T1000 (cell line): ENCODE data around the gene PBX3.

Experiments used
- DNase-seq: peaks from one replicate; lab custom pipeline; 2025; ENCODE audit warnings: mixed read lengths; lab: John Stamatoyannopoulos, UW

Gene PBX3

DNA sequence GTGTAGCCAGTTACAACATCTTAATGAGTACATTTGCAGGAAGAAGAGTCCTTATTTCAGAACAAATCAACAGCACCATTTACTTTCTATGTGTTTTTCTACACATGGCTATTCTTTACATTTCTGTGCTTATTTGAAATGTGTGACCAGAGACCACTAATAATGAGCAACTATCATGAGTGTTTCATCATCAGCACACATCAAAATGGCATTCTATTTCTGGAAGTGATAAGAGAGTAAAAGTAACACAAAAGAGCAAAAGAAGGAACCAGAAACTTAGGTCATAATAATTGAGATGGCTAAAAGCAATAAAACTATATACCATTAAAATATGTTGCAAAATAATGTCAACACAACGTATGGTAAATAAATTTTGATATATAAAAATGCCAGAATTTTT, 159.7 kb downstream of the PBX3 start:
- DNase-seq = no peak

DNA sequence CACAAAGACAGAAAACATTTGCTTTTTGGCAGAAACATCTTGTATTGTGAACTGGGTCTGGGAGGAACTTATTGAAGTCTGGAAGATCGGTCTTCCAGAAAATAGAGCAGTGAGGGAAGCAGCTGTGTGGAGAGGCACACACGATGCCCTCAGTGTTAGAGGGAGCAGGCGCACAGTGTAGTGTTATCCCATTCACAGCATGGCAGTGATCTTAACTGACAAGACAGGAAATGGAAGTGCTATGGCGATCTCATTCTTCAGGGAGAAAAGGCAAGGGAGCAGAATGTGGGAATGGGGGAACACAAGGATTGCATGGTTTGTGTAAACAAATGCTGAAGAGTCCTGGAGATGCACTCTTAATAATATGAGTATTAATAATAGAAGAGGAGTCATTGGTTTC, 161.0 kb downstream of the PBX3 start:
- no peak for DNase-seq

DNA sequence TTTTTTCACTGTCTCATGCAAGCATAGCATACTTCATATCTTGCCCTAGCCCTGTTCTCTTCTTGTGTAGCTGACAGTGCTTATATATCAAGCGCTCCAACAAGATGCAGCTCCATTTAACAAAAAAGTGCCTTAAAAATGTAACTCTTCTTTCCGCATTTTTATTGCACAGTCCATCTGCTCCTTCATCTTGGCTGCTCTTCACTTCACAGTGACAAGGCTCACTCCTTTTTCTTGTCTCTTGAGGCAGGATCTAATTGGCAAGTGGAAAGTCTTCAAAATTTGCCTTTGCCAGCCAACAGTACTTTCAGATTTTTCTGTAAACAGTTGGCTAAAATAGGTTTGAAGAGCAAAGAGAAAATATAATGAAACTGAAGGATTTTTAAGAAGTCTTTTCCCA, 161.8 kb downstream of the PBX3 start:
- DNase-seq = no peak

DNA sequence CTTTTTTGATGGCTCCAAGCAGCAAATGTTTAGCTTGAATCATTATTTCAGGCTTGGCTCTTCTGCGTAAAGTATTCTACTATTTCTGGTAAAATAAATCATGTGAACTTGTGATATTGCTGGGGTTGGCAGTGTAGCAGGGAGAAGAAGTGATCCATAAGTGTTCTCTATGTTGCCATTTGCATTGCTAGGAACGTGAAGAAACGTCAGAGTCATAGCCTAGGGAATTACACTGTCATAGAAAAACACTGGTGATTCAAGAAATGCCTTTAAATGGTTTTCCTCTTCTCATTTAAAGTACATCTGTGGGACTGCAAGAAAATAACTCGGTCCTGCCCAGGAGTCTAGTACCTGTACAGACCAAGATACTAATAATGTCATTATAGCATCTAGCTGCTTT, 162.3 kb downstream of the PBX3 start:
- DNase-seq = no peak

DNA sequence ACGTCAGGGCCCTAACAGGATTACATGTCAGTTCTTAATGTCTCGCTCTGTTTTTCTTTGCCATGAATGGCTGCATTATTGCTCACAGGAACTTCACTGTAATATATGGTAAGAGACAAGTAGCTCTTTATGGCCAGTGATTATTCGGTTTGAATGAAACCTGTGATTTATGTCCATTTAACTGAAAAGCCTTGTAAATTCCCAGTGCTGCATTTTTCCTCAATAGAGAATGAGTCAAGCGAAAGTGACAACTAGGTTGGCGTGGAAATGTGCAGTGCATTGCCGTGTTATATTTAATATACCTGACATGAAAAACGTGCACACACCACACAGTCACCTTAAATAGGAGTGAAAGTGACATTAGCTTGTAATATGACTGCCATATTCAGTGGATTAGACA, 163.1 kb downstream of the PBX3 start:
- no peak for DNase-seq

DNA sequence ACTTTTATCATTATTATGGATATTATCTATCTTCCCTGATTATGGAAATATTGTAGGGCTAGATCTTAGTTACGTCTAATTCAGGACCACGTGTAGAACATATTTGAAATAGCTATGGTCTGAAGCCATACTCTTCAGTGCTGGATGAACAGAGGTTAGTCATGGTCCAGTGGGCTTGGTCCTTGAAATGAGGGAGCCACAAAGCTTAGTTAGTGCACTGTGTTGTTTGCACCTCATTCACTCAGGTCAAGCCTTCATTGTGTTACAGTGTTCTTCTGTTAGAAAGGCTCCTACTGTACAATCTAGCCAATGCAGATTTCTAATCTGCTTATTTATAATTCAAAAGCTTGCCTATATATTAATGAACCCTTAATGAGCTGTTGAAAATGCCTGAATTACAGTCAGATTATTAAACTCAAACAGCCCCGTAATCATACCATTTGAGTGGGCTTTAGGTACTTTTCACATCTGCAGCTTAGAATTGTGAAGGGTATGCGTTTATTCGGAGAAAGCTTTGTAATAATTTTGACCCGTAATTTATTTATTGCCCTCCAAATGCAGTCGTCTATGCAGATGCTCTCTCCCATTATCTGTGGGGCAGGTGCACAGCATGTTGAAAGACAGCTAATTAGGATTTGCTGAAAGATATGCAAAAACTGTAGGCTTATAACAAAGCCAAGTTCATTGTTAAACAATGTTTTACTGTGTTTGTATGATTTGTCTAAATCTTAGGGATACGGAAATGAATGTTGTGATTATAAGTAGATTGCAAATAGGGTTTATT, 164.9 kb downstream of the PBX3 start:
- no peak for DNase-seq

DNA sequence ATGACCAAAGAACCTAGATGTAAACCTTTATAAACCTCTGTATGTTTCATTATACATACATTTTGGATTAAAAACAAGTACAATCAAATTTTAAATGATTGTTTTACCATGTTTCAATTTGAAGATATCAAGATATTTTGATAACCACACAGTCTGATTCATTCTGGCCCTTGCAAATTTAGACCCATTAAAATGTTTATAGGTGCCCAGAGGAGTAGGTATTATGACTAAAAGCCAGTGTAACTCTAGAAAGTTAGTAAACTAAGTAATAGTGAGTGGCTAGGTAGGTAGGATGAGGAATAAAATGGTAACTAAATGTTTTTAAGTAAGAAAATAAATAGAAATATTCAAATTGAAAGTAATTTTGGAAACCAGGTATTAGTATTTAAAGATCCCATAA, 165.5 kb downstream of the PBX3 start:
- no peak for DNase-seq

DNA sequence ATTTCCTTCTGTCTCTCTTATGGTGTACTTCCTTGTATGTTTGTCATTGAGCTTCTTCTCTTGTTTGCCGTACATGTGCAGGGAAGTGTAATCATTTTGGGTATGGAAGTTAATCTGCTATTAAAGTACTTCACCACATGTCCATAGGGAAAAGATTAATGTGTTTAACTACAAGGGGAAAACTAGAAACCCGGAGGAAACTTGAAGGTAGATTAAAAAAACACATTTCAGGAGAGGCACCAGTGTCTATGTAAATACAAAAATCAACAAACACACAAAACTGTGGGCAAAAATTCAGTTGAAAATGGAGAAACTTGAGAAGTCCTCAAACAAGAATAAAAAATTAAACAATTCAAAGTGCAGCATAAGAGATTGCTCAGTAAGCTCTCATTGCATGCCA, 166.4 kb downstream of the PBX3 start:
- no peak for DNase-seq

DNA sequence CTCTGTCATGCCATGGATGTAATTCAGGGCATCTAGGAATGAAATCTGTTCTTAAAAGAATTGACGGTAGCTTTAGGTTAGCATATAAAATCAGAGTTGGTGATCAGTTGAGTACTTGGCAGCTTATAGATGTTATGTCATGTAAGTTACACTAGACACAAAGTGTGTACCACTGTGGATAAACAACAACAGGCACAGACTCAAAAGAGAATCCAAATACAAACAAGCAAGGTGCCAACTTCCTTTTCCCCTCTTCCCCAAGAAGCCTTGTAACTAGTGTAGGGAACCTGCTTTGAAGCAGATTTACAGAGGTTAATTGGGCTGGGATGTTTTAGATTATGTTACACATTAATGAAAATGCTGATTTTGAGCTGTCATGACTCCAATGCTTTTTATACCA, 167.2 kb downstream of the PBX3 start:
- DNase-seq = no peak

DNA sequence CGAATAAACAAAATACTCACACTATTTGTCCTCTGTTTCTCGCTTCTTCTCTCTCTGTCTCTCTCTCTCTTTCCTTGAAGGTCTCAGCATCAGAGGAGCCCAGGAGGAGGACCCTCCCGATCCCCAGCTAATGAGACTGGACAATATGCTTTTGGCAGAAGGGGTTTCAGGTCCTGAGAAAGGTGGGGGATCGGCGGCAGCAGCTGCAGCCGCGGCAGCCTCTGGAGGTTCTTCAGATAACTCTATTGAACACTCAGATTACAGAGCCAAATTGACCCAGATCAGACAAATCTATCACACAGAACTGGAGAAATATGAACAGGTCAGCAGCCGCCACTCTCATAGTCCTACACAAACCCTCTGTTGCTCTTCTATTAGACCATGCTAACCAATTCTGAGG, 168.4 kb downstream of the PBX3 start:
- no peak for DNase-seq

DNA sequence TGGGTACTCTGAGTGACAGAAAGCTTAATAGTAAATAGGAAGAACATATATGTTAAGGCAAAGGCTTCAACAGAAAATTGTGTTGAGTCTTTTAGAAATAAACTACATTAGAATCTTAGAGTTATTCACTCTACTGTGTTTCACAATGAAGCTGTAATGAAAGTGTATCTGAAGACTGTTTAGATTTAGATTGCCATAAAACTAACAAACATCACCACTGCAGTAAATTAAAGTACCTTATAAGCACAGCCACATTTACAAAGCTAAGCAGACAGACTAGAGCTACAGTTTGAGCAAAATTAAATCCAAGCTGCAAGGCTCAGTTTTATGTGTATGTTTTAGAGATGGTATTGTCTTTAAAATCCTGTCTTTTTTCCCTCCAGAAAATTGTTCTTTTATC, 172.4 kb downstream of the PBX3 start:
- no peak for DNase-seq

DNA sequence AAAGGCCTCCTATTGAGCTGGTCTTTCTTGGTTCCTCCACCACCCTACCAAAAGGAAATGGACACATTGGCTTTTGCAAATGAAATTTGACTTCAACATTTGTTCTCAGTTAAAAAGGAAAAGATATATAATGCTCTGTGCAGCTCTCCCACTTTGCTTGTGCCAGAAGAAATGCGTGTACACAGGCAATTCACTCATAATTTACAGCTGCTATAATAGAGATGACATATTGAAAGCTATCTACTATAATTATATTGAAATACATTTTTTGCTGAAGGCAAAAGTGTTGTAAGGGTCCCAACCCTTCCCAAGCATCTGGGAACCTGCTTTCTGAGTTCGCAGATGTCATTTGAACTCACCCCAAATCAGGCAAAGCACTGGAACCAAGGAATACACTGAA, 173.2 kb downstream of the PBX3 start:
- DNase-seq = no peak

DNA sequence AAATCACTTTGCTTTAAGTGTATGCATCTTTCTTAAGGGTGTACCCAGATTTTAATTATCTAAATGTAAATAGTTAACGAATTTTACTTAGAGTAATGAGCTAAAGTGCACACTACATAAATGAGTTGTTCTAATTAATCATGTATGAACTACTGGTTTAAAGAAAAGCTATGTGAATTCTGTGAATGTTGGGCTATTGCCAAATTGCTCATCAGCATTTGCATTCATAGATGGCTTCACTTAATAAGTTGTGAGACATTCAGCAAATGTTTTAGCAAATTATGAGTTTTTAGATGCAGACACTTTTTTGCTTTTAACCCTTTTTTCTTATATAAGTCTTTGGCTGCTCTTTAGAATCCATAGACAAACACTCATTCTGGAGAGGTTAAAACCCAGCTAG, 175.7 kb downstream of the PBX3 start:
- no peak for DNase-seq

DNA sequence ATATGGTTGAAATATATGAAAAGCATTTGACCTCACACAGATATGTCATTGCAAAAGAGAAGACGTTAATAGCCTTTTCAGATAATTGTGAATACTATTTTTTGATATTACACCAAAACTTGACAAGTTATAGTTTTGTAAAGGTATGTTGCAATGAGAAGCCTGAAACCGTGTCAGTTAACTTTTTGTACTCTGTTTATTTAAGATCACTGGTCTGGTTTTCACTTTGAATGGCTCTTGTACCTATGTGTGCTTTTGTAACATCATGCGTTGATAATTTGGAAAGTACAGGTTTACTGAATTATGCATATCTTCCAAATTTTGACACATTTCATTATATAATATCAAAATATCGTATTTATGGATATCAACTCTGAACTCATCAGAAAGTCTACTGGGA, 177.2 kb downstream of the PBX3 start:
- no peak for DNase-seq

DNA sequence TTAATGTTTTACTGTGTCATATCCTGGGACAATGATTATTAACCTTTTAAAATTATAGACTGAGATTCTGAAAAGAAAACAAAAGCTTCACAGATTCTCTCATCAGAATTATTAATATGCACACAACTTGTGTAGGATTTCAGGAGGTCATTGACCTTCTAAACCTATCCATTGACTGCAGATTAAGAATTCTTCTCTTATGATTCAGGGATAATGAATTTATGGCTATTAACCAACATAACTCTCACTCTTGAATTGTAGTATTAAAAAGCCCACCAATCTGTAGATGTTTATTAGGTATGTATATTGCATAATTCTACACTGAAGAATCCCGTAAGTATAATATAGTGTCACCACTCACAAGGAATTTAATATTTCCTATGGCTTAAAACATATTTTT, 179.8 kb downstream of the PBX3 start:
- DNase-seq = no peak

DNA sequence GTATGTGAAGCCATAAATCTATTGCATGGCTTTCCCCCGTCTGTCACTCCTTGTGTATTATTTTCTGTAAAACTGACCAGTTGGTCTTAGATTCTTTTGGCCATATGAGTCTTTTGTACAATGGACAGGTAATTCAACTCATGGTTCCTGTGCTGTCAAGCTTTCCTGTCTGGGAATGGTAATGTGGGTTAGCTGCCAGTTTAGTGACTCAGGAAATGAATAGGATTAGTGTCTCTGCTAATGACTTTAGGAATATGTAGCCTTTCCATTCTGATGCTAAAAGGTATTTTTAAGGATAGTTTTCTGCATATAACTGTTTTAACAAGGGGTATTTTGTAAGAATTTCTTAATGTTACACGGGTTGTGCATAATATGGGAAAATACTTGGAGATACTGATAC, 182.7 kb downstream of the PBX3 start:
- DNase-seq = no peak

DNA sequence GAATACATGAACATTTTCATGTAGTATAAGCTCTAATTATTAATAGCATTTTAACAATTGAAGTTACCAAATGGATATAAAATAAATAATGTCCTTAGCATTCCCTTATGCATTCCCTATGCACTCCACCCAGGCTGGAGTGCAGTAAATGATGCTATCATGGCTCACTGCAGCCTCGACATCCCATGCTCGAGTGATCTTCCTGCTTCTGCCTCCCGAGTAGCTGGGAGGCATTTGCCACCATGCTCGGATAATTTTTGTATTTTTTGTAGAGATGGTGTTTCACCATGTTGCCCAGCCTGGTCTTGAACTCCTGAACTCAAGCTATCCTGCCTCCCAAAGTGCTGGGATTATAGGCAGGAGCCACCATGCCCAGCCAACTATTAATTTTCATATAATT, 184.0 kb downstream of the PBX3 start:
- no peak for DNase-seq

DNA sequence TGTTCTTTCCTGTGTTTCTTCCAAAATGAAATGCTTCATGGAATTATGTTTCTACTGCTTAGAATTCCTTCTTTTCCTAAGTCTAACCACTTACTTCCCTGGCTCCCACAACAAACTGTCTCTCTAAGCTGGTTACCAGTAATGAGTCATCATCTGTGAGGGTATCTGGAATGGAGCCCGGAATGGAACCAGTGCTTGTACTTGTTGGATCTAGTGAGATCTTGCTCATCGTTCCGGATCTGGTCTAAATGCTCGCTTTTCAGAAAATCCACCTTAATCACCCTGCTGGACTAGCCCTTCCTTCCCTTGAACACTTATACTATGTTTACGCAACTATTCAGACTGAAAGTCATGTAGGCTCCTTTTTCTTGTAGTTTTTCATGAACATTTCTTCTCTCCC, 184.8 kb downstream of the PBX3 start:
- DNase-seq = peak; percentile 30

DNA sequence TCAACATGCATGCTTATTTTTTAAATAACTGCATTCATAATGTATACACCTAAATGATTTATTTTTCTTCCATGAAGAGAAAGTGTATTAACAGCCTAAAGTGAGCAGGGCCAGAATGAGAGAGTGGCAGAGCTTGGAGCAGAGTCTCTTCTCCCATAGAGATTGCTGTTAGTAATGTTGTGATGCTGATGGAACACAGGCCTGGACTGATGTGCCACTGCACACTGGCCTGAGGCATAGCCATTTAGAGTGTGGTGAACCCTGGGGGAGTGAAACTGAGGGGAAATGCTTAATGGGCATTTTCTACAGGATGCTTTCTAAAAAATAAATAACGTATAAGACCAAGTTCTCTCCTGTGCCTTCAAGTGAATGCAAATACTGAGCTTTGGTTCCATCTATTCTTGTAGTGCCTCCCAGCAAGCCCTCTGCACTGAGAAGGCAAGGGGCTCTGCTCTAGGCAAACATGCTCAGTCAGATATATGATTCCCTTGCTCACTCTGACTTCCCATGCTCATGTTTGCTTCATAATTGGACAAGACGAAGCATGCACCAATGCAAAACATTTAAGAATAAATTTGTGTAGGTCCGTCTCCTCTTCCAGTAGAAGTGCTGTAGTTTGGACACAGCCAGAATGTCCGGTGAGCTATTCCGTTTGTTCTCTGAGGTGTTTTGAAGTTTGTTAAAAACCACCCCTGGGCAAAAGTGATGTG, 185.7 kb downstream of the PBX3 start:
- no peak for DNase-seq

DNA sequence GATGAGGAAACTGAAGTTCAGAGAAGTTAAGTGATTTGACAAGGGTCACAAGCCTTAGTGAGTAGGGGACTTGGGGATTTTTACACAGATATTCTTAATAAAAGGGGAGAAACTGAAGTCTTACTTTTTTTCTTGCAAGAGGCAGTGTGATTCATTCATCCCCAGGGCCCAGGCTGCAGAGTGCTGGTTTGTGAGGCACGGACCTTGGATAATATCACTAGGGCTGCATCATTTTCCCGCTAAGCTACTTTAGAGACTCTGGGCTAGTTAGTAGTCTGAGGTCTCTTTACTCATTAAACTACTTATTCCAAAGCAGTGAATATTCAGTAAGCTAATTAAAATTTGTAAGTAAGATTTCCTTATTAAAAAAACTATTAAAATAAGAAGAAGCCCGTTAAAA, 195.0 kb downstream of the PBX3 start:
- DNase-seq = no peak

DNA sequence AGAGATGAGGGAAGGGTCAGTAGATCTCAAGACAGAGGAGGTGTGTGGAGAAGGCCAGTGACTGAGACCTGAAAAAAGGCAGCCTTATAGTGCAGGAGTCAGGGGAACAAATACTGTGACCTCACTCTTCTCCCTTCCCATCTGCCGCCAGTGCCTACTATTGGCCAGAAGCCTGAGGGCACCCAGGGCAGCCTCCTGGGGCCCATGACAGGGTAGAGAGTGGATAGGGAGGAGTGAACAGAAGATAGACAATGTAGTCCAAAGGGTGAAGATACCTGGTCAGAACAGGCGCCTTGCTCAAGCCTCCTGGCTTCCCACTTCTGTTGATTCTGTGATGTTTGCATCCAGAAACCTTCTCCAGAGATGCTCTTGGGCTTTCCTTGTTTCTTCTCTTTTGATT, 196.7 kb downstream of the PBX3 start:
- DNase-seq = no peak

DNA sequence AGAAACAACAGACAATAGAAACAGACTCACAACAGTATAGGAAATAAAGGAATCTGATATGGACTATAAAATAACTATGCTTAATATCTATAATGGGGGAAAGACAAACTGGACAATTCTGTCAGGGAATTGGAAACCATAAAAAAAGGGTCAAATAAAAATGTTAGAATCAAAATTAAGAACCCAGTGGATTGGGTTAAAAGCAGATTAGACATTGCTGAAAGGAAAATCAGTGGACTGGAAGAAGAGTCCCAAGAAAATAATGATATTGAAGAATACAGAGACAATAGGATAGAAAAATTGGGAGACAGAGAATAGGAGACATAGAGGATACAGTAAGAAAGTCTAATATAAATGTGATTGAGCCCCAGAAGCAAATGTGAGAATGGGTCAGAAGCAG, 199.2 kb downstream of the PBX3 start:
- no peak for DNase-seq

DNA sequence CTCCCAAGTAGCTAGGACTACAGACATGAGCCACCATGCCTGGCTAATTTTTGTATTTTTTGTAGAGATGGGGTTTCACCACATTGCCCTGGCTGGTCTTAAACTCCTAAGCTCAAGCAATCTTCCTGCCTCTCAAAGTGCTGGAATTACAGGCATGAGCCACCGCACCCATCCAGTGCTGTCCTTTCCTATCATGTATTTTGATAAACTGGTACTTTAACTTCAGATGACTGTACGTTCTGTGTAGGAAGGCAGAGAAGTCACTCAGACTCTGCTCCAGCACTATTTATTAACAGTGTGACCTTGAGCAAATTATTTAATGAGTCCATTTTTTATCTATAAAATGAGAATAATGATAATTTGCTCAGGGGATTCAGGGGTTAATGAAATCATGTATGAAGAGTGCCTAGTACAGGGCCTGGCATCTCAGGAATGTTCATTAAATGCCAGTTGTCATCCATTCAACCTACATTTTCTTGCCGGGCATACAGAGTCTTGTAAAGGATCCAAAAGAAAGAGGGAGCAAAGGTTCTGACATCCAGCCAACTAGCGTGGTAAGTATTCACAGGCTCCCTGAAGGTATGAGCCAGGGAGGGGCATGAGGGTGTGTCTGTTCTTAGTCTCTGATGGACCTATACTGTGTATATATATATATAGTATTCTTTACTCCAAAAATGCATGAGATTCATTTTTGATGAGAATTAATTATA, 201.9 kb downstream of the PBX3 start:
- no peak for DNase-seq
